GM12878 (cell line): ENCODE results near the gene PRIMPOL. TPM values are rescaled to one million over a fixed set of nuclear protein-coding genes. Genes with fewer than 3 reads are reported as not detected.

Experiments used
- BCL3 ChIP-seq: IDR thresholded peaks from 2 replicates; pipeline ENCODE4 v1.6.1; 2011; ENCODE audit warnings: borderline replicate concordance, low read depth, mild to moderate bottlenecking, moderate library complexity, low read length; ENCODE audit not compliant: insufficient read depth, poor library complexity, severe bottlenecking
- CUX1 ChIP-seq: IDR thresholded peaks from 2 replicates; pipeline ENCODE4 v1.6.1; 2012; ENCODE audit warnings: improper control_type of control experiment, low read depth, low read length; ENCODE audit not compliant: insufficient replicate concordance
- MTA2 ChIP-seq: fragments of 450-650 bp; IDR thresholded peaks from 2 replicates; pipeline ENCODE4 v1.6.1; 2016; ENCODE audit warnings: low read depth, mild to moderate bottlenecking, moderate library complexity
- NFIC ChIP-seq: IDR thresholded peaks from 2 replicates; pipeline ENCODE4 v1.6.1; 2012; ENCODE audit warnings: low read depth, mild to moderate bottlenecking, inconsistent platforms, low read length, moderate library complexity
- SMAD1 ChIP-seq: fragments of 450-650 bp; IDR thresholded peaks from 2 replicates; pipeline ENCODE4 v1.6.1; 2018; ENCODE audit warnings: mild to moderate bottlenecking, low read depth; ENCODE audit not compliant: partially characterized antibody
- ZNF207 ChIP-seq: fragments of 450-650 bp; IDR thresholded peaks from 2 replicates; pipeline ENCODE4 v1.6.1; 2014; ENCODE audit warnings: antibody characterized with exemption, mild to moderate bottlenecking, borderline replicate concordance
- ZSCAN29 ChIP-seq: fragments of 450-650 bp; IDR thresholded peaks from 2 replicates; pipeline ENCODE4 v1.6.1; 2017; ENCODE audit warnings: mild to moderate bottlenecking, moderate library complexity
- polyA plus RNA-seq, 11 experiments: library from polyadenylated mRNA; depleted of rRNA in 4 of 11; unstranded in 6 of 11; stranded (reverse) in 5 of 11; fragments of >200 nt; fragmentation: Nextera tagmentation in 4 of 11; fragmentation: Illumina TruSeq in 1 of 11; extraction: Ambion mirVana in 4 of 11; extraction: Trizol in 1 of 11; gene quantifications; 1 replicate in 1 of 11; 2 replicates in 10 of 11; pipeline versions ENCODE4 v1.2.1 to v1.2.3, GENCODE V29; 2011 to 2016; ENCODE audit warnings: inconsistent platforms in 2 of 11, missing spikeins in 2 of 11, low read depth in 1 of 11
- total RNA-seq, 4 experiments: library from RNA; depleted of rRNA in 3 of 4; stranded (reverse); fragments of >200 nt in 3 of 4; fragmentation: Illumina TruSeq in 1 of 4; extraction: Trizol in 1 of 4; gene quantifications; 2 replicates each; pipeline versions ENCODE4 v1.2.1 to v1.2.3, GENCODE V29; 2013 to 2021

PRIMPOL gene
- total and polyA plus RNA-seq, 10 of the 15 experiments (the other 5 are each of a cell fraction or from before 2014, with no cell fraction given): 10.6 to 23.7 (median 14.0) TPM

- no peak for TF ChIP-seq CUX1
- TF ChIP-seq BCL3: no peak
- TF ChIP-seq MTA2: no peak
- no peak for TF ChIP-seq ZSCAN29
- no peak for TF ChIP-seq NFIC
- no peak for TF ChIP-seq ZNF207
- no peak for TF ChIP-seq SMAD1
Observed at GRCh38 chr4:184628103-184628502, 21.4 kb upstream of the PRIMPOL start (continued).
